OCI-LY3 (cell line): ENCODE measurements around the gene LBX2.

Experiments
- H2AFZ ChIP-seq: fragments of 200-600, 300-600 bp; shearing (Covaris generic); 2 replicates; pipeline ENCODE4 v1.6.0; 2014; ENCODE audit warnings: antibody characterized with exemption, low read depth, low read length
- H3K27ac ChIP-seq: fragments of 200-600, 300-600 bp; sonication (generic); 2 replicates; pipeline ENCODE4 v1.5.1; 2014; ENCODE audit warnings: mild to moderate bottlenecking, low read length, moderate library complexity, mixed read lengths
- H3K27me3 ChIP-seq: fragments of 200-600, 300-600 bp; sonication (generic); 2 replicates; pipeline ENCODE4 v1.6.1; 2014; ENCODE audit warnings: low read depth, low read length, mixed read lengths
- H3K36me3 ChIP-seq: fragments of 200-600, 300-600 bp; sonication (generic); replicated peaks from 2 replicates; pipeline ENCODE3; 2014; ENCODE audit warnings: low read depth, low read length, mixed read lengths
- H3K4me1 ChIP-seq: fragments of 300-600, 200-600 bp; sonication (generic); 2 replicates; pipeline ENCODE4 v1.6.1; 2014; ENCODE audit warnings: low read length, mixed read lengths
- H3K4me2 ChIP-seq: fragments of 200-600, 300-600 bp; sonication (generic); 2 replicates; pipeline ENCODE4 v1.6.1; 2014; ENCODE audit warnings: low read length, mixed read lengths
- H3K4me3 ChIP-seq: fragments of 300-600, 200-600 bp; sonication (generic); 2 replicates; pipeline ENCODE4 v1.5.1; 2014; ENCODE audit warnings: antibody characterized with exemption, mild to moderate bottlenecking, low read length, moderate library complexity
- H3K79me2 ChIP-seq: fragments of 300-600, 200-600 bp; shearing (Covaris generic); 2 replicates; pipeline ENCODE4 v1.6.1; 2014; ENCODE audit warnings: mild to moderate bottlenecking, low read length, mixed read lengths
- H3K9ac ChIP-seq: fragments of 300-600, 200-600 bp; shearing (Covaris generic); 2 replicates; pipeline ENCODE4 v1.6.0; 2014; ENCODE audit warnings: mild to moderate bottlenecking, low read length, moderate library complexity
- H3K9me3 ChIP-seq: fragments of 200-600, 300-600 bp; shearing (Covaris generic); 2 replicates; pipeline ENCODE4 v1.6.1; 2014; ENCODE audit warnings: low read length, mixed read lengths; ENCODE audit not compliant: insufficient read depth
- H4K20me1 ChIP-seq: fragments of 200-600, 300-600 bp; sonication (generic); 2 replicates; pipeline ENCODE4 v1.6.1; 2016; ENCODE audit warnings: low read length, mixed read lengths; ENCODE audit not compliant: insufficient read depth
- EZH2phosphoT487 ChIP-seq: fragments of 200-600 bp; shearing (Covaris generic); IDR thresholded peaks from 2 replicates; pipeline ENCODE4 v1.6.1; 2018; ENCODE audit warnings: antibody characterized with exemption, mixed run types, low read depth
- TF ChIP-seq, protein P1 (sequence below): fragments of 200-600, 300-600 bp; sonication (generic); IDR thresholded peaks from 2 replicates; pipeline ENCODE4 v1.5.1; 2014; ENCODE audit warnings: antibody characterized with exemption, low read length, low read depth

The LBX2 gene

DNA sequence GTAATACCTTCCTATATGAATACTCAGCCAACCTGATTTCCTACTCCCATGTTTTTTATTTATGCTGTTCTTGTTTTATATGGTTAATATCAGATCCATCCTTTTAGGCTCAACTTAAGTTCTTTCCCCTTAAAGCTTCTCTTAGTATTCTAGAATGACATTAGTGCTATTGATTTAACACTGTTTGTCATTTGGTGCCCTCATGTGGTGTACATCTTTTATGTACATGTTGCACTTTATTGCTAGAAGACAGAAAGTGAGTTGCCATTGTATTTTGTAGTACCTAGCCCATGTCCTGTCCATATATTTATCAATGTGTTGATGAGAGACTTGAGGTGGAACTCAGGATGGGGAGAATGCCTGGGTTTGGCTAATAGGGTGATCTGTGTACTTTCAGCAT, 32.8 kb upstream of the LBX2 start:
- H4K20me1 ChIP-seq, result no peaks in the 10 kb centered on the region; the same call in 1 of the 2 replicates
- H3K36me3 ChIP-seq, result peaks cover 34% of the 10 kb centered on the region
- no peak overlapping the region for H3K4me3 ChIP-seq
- H3K4me1 ChIP-seq, result peaks cover 28% of the 10 kb centered on the region
- H2AFZ ChIP-seq, result no peak overlapping the region
- peaks cover 43% of the 10 kb centered on the region for H3K79me2 ChIP-seq
- no peak overlapping the region for H3K27ac ChIP-seq
- no peaks in the 10 kb centered on the region for H3K27me3 ChIP-seq
- no peak overlapping the region for H3K9ac ChIP-seq
- no peaks in the 10 kb centered on the region for H3K9me3 ChIP-seq
- H3K4me2 ChIP-seq, result no peak overlapping the region
- TF ChIP-seq EZH2phosphoT487, result no peak
- TF ChIP-seq, protein P1, sequence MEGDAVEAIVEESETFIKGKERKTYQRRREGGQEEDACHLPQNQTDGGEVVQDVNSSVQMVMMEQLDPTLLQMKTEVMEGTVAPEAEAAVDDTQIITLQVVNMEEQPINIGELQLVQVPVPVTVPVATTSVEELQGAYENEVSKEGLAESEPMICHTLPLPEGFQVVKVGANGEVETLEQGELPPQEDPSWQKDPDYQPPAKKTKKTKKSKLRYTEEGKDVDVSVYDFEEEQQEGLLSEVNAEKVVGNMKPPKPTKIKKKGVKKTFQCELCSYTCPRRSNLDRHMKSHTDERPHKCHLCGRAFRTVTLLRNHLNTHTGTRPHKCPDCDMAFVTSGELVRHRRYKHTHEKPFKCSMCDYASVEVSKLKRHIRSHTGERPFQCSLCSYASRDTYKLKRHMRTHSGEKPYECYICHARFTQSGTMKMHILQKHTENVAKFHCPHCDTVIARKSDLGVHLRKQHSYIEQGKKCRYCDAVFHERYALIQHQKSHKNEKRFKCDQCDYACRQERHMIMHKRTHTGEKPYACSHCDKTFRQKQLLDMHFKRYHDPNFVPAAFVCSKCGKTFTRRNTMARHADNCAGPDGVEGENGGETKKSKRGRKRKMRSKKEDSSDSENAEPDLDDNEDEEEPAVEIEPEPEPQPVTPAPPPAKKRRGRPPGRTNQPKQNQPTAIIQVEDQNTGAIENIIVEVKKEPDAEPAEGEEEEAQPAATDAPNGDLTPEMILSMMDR, result peak; percentile 66

DNA sequence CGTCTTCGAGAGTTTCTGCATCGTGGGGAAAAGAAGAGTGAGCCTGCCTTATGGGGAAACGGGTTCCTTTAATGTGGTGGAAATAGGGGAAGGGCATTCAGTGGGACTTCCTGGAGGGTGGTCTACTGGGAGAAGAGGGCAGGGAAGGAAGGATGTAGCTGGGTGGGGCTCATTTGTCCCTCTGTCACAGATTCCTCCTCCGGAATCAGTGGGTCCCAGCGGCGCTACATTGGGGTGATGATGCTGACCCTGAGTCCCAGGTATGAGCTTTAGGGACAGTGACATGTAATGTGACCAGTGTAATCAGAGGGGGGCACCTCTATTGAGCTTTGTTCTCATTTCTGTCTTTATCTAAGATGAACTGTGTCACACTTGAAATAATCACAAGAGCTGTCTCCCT, 32.3 kb upstream of the LBX2 start:
- TF ChIP-seq, protein P1, result no peak
- no peak for TF ChIP-seq EZH2phosphoT487
- peaks cover 40% of the 10 kb centered on the region for H3K36me3 ChIP-seq
- no peak overlapping the region for H3K4me3 ChIP-seq
- no peak overlapping the region for H3K9ac ChIP-seq
- H3K27ac ChIP-seq, result no peak overlapping the region
- peaks cover 33% of the 10 kb centered on the region for H3K4me1 ChIP-seq
- peaks cover 48% of the 10 kb centered on the region for H3K79me2 ChIP-seq
- no peaks in the 10 kb centered on the region for H3K27me3 ChIP-seq
- no peaks in the 10 kb centered on the region for H3K9me3 ChIP-seq
- H3K4me2 ChIP-seq, result no peak overlapping the region
- no peaks in the 10 kb centered on the region; the same call in 1 of the 2 replicates for H4K20me1 ChIP-seq
- no peak overlapping the region for H2AFZ ChIP-seq

DNA sequence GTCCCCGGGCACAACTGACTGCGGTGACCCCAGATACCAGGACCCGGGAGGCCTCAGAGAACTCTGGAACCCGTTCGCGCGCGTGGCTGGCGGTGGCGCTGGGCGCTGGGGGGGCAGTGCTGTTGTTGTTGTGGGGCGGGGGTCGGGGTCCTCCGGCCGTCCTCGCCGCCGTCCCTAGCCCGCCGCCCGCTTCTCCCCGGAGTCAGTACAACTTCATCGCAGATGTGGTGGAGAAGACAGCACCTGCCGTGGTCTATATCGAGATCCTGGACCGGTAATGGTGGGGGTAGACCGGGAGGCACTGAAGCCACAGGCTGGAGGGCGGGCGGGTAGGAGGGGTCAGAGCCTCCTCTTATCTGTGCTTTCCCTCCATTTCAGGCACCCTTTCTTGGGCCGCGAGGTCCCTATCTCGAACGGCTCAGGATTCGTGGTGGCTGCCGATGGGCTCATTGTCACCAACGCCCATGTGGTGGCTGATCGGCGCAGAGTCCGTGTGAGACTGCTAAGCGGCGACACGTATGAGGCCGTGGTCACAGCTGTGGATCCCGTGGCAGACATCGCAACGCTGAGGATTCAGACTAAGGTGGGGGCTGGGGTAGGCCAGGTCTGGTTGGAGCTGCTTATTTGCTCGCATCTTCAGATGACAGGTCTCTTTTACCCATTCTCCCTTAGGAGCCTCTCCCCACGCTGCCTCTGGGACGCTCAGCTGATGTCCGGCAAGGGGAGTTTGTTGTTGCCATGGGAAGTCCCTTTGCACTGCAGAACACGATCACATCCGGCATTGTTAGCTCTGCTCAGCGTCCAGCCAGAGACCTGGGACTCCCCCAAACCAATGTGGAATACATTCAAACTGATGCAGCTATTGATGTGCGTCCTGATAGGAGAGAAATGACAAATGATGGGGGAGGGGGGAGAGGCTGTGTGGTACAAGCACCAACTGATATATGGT, 31.1 kb upstream of the LBX2 start:
- H4K20me1 ChIP-seq, result no peaks in the 10 kb centered on the region; the same call in 1 of the 2 replicates
- 0 out of 2 replicates have a peak overlapping the region, but pooled peaks have one; percentile 49 for H2AFZ ChIP-seq
- peaks cover 44% of the 10 kb centered on the region for H3K4me1 ChIP-seq
- peaks cover 48% of the 10 kb centered on the region for H3K36me3 ChIP-seq
- H3K4me2 ChIP-seq, result peak overlapping the region; percentile 100
- peak overlapping the region; percentile 99 for H3K4me3 ChIP-seq
- TF ChIP-seq, protein P1, result no peak
- no peak for TF ChIP-seq EZH2phosphoT487
- peak overlapping the region; percentile 98 for H3K9ac ChIP-seq
- H3K79me2 ChIP-seq, result peaks cover 48% of the 10 kb centered on the region
- H3K27me3 ChIP-seq, result no peaks in the 10 kb centered on the region
- peak overlapping the region; percentile 95 for H3K27ac ChIP-seq
- H3K9me3 ChIP-seq, result no peaks in the 10 kb centered on the region
